GM23338 (cell line): ENCODE measurements around the gene ABL2. TPM values are rescaled to one million over a fixed set of nuclear protein-coding genes. Genes with fewer than 3 reads are reported as not detected.

Experiments used
- ATAC-seq: fragments of 200-7000 bp; cut with Tn5 transposase; 3 replicates; pipeline ENCODE4 v1.9.1; 2020
- DNase-seq: peaks from one replicate; pipeline ENCODE4 v3.0.0-alpha.2; 2015; ENCODE audit warnings: low spot score
- H2AFZ ChIP-seq: fragments of 200-600 bp; sonication (generic); 2 replicates; pipeline ENCODE4 v1.8.0; 2016; ENCODE audit warnings: antibody characterized with exemption, mild to moderate bottlenecking, moderate library complexity
- H3F3A ChIP-seq: fragments of 200-600 bp; sonication (generic); replicated peaks from 2 replicates; pipeline ENCODE4 v1.8.0; 2017; ENCODE audit warnings: antibody characterized with exemption, mixed run types, low read depth
- H3K27ac ChIP-seq: fragments of 200-600 bp; sonication (generic); 2 replicates; pipeline ENCODE4 v1.6.1; 2016; ENCODE audit warnings: low read depth
- H3K27me3 ChIP-seq: fragments of 200-600 bp; sonication (generic); 2 replicates; pipeline ENCODE4 v1.8.0; 2016; ENCODE audit warnings: mild to moderate bottlenecking, mixed run types, moderate library complexity; ENCODE audit not compliant: insufficient read depth
- H3K36me3 ChIP-seq: fragments of 200-600 bp; sonication (generic); 2 replicates; pipeline ENCODE4 v1.8.0; 2016; ENCODE audit warnings: mild to moderate bottlenecking; ENCODE audit not compliant: insufficient read depth
- H3K4me1 ChIP-seq: fragments of 200-600 bp; sonication (generic); 2 replicates; pipeline ENCODE4 v1.8.0; 2016; ENCODE audit warnings: mild to moderate bottlenecking, moderate library complexity; ENCODE audit not compliant: insufficient read depth
- H3K4me2 ChIP-seq: fragments of 200-600 bp; sonication (generic); 2 replicates; pipeline ENCODE4 v1.7.1; 2017; ENCODE audit warnings: mixed run types
- H3K4me3 ChIP-seq: fragments of 200-600 bp; sonication (generic); 2 replicates; pipeline ENCODE4 v1.6.1; 2016; ENCODE audit warnings: mixed run types
- H3K79me2 ChIP-seq: fragments of 200-600 bp; sonication (generic); replicated peaks from 2 replicates; pipeline ENCODE4 v1.8.0; 2017; ENCODE audit warnings: mild to moderate bottlenecking; ENCODE audit not compliant: insufficient read depth
- H3K9me2 ChIP-seq: fragments of 200-600 bp; sonication (generic); 2 replicates; pipeline ENCODE4 v1.8.0; 2017; ENCODE audit not compliant: insufficient read depth
- H4K20me1 ChIP-seq: fragments of 200-600 bp; sonication (generic); replicated peaks from 2 replicates; pipeline ENCODE4 v1.8.0; 2017; ENCODE audit warnings: mild to moderate bottlenecking; ENCODE audit not compliant: insufficient read depth
- H3K27ac Mint-ChIP-seq: 2 replicates; pipeline ENCODE4 v1.8.0; 2020; ENCODE audit warnings: inconsistent platforms, mild to moderate bottlenecking, moderate library complexity, mixed read lengths
- H3K27me3 Mint-ChIP-seq: 3 replicates; pipeline ENCODE4 v1.8.0; 2022; ENCODE audit warnings: low read depth, mild to moderate bottlenecking, moderate library complexity, mixed read lengths, inconsistent platforms; ENCODE audit not compliant: insufficient read depth, poor library complexity
- H3K36me3 Mint-ChIP-seq: 3 replicates; pipeline ENCODE4 v1.8.0; 2021; ENCODE audit warnings: low read depth, mild to moderate bottlenecking, inconsistent platforms, moderate library complexity, mixed read lengths
- H3K4me1 Mint-ChIP-seq: 3 replicates; pipeline ENCODE4 v1.8.0; 2020; ENCODE audit warnings: mild to moderate bottlenecking, inconsistent platforms, mixed read lengths
- H3K4me3 Mint-ChIP-seq: 3 replicates; pipeline ENCODE4 v1.8.0; 2021; ENCODE audit warnings: moderate library complexity, mild to moderate bottlenecking, inconsistent platforms, mixed read lengths
- H3K9me3 Mint-ChIP-seq: 3 replicates; pipeline ENCODE4 v1.8.0; 2020; ENCODE audit warnings: moderate library complexity, mild to moderate bottlenecking, inconsistent platforms, mixed read lengths
- CREB1 ChIP-seq: fragments of 250-450 bp; sonication (Bioruptor Pico); IDR thresholded peaks from 2 replicates; pipeline ENCODE4 v1.5.0; 2020; ENCODE audit warnings: low read depth, mild to moderate bottlenecking, moderate library complexity
- CTCF ChIP-seq, 2 experiments: fragments of 200-600 bp in 1 of 2; sonication (generic) in 1 of 2; conservative IDR thresholded peaks; 2 replicates each; pipeline versions ENCODE4 v1.5.1 to v1.6.1; 2016 to 2017; ENCODE audit warnings: antibody characterized with exemption in 2 of 2, low read depth in 2 of 2, mild to moderate bottlenecking in 2 of 2, moderate library complexity in 1 of 2
- ETS1 ChIP-seq: IDR thresholded peaks from 2 replicates; pipeline ENCODE4 v1.6.1; 2016; ENCODE audit warnings: antibody characterized with exemption
- EZH2 ChIP-seq: fragments of 200-600 bp; sonication (generic); IDR thresholded peaks from one replicate; pipeline ENCODE4 v1.8.0; 2017; ENCODE audit warnings: antibody characterized with exemption, mild to moderate bottlenecking, low read depth; ENCODE audit not compliant: unreplicated experiment
- EZH2phosphoT487 ChIP-seq: fragments of 200-600 bp; sonication (generic); IDR thresholded peaks from one replicate; pipeline ENCODE4 v1.8.1; 2018; ENCODE audit warnings: antibody characterized with exemption; ENCODE audit not compliant: unreplicated experiment
- JUNB ChIP-seq: IDR thresholded peaks from one replicate; pipeline ENCODE4 v1.6.1; 2016; ENCODE audit warnings: antibody characterized with exemption; ENCODE audit not compliant: unreplicated experiment
- NANOG ChIP-seq: IDR thresholded peaks from 2 replicates; pipeline ENCODE4 v1.6.1; 2016; ENCODE audit warnings: antibody characterized with exemption, borderline replicate concordance
- POLR2AphosphoS5 ChIP-seq: IDR thresholded peaks from 2 replicates; pipeline ENCODE4 v1.6.1; 2016; ENCODE audit warnings: antibody characterized with exemption, low read depth
- REST ChIP-seq: IDR thresholded peaks from one replicate; pipeline ENCODE4 v1.6.1; 2018; ENCODE audit warnings: antibody characterized with exemption; ENCODE audit not compliant: unreplicated experiment
- STAT1 ChIP-seq: IDR thresholded peaks from one replicate; pipeline ENCODE4 v1.6.1; 2016; ENCODE audit warnings: antibody characterized with exemption; ENCODE audit not compliant: unreplicated experiment
- ZNF114 ChIP-seq: fragments of 250-450 bp; sonication (Bioruptor Pico); IDR thresholded peaks from 2 replicates; pipeline ENCODE4 v1.5.0; 2020; ENCODE audit warnings: mild to moderate bottlenecking, moderate library complexity
- ZNF331 ChIP-seq: fragments of 250-450 bp; sonication (Bioruptor Pico); IDR thresholded peaks from 2 replicates; pipeline ENCODE4 v1.5.0; 2020; ENCODE audit warnings: low read depth, mild to moderate bottlenecking, moderate library complexity
- ZNF462 ChIP-seq: fragments of 250-450 bp; sonication (Bioruptor Pico); IDR thresholded peaks from 2 replicates; pipeline ENCODE4 v1.5.0; 2020; ENCODE audit warnings: mild to moderate bottlenecking, moderate library complexity
- polyA plus RNA-seq: library from polyadenylated mRNA; unstranded; fragments of >200 nt; fragmentation: Nextera tagmentation; extraction: Ambion mirVana; gene quantifications from 2 replicates; pipeline ENCODE4 v1.2.1, GENCODE V29; 2016
- total RNA-seq: library from RNA; depleted of rRNA; stranded (reverse); fragments of >200 nt; shearing (Covaris generic); gene quantifications from 2 replicates; pipeline ENCODE4 v1.2.3, GENCODE V29; 2014

ABL2 gene
- total and polyA plus RNA-seq, 2 experiments from 2014 or later, result 5.8 to 22.7 TPM

GRCh38 chr1:179052776-179053175 is 176.7 kb downstream of the ABL2 start:
- no peak for DNase-seq
- no peak overlapping the region for H3K27ac ChIP-seq
- H3K9me3 Mint-ChIP-seq, result peaks cover 3% of the 10 kb centered on the region; the same call in 1 of the 3 replicates
- peaks cover 5% of the 10 kb centered on the region; the same call in 1 of the 2 replicates for H3K4me1 ChIP-seq
- no peak overlapping the region for H3K4me3 ChIP-seq
- no peak overlapping the region for H2AFZ ChIP-seq
- H3K4me3 Mint-ChIP-seq, result no peak overlapping the region
- no peak overlapping the region for H3K4me2 ChIP-seq
- no peak for ATAC-seq
- no peaks in the 10 kb centered on the region for H3K27me3 ChIP-seq
- no peak for TF ChIP-seq POLR2AphosphoS5
- TF ChIP-seq ZNF331, result no peak
- no peak for TF ChIP-seq NANOG
- TF ChIP-seq EZH2, result no peak
- no peak for TF ChIP-seq STAT1
- TF ChIP-seq JUNB, result no peak
- no peak for TF ChIP-seq EZH2phosphoT487
- TF ChIP-seq ZNF114 (CRISPR knock-in tag), result no peak
- no peak for TF ChIP-seq REST
- TF ChIP-seq CREB1 (CRISPR knock-in tag), result no peak
- TF ChIP-seq CTCF (conservative IDR thresholded peaks at IDR 0.05; ENCODE audit: low read depth in 2 of 2), result no peak
- no peak for TF ChIP-seq ZNF462 (CRISPR knock-in tag)
- no peak for TF ChIP-seq ETS1
- no peaks in the 10 kb centered on the region for H4K20me1 ChIP-seq
- H3F3A ChIP-seq, result no peaks in the 10 kb centered on the region
- H3K9me2 ChIP-seq, result no peaks in the 10 kb centered on the region
- H3K4me1 Mint-ChIP-seq, result peaks cover 5% of the 10 kb centered on the region; the same call in 2 of the 3 replicates
- peaks cover 29% of the 10 kb centered on the region for H3K36me3 Mint-ChIP-seq
- H3K36me3 ChIP-seq, result no peaks in the 10 kb centered on the region
- no peak overlapping the region for H3K27ac Mint-ChIP-seq
- H3K79me2 ChIP-seq, result no peaks in the 10 kb centered on the region; the same call in 1 of the 2 replicates
- no peaks in the 10 kb centered on the region for H3K27me3 Mint-ChIP-seq
